GM12892 (cell line): ENCODE measurements around the gene LRP8.

Experiments
- POLR2A ChIP-seq: IDR thresholded peaks from 2 replicates; pipeline ENCODE4 v1.6.1; 2011; ENCODE audit warnings: low read depth, low read length, control low read depth
- TAF1 ChIP-seq: IDR thresholded peaks from 2 replicates; pipeline ENCODE4 v1.6.1; 2011; ENCODE audit warnings: low read depth, mild to moderate bottlenecking, control low read depth, low read length, borderline replicate concordance

DNA sequence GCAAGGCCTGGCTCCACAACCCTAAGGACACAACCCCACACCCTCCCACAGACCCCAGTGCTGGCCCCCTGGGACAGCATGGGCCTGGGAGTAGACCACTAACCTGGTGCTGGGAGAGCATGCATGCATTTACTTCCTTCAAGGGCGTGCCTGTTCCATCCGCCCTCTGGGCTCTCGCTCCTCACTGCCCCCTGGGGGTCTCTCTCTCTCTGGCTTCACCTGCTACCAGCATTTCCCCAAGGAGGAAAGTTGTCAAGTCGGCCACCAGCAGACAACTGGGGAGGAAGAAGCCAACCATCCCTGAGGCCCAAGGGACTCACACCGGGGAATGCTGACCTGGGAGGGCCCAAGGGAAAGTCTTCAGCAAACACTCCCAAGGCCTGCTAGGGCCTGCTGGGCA, 6.5 kb downstream of the LRP8 start:
- TF ChIP-seq POLR2A: no peak
- no peak for TF ChIP-seq TAF1
